ENCODE results near the gene ITIH3. TPM values are rescaled to one million over a fixed set of nuclear protein-coding genes. Genes with fewer than 3 reads are reported as not detected.

ITIH3 gene
- total RNA-seq, 1 experiment from 2014 or later, result not detected

DNA sequence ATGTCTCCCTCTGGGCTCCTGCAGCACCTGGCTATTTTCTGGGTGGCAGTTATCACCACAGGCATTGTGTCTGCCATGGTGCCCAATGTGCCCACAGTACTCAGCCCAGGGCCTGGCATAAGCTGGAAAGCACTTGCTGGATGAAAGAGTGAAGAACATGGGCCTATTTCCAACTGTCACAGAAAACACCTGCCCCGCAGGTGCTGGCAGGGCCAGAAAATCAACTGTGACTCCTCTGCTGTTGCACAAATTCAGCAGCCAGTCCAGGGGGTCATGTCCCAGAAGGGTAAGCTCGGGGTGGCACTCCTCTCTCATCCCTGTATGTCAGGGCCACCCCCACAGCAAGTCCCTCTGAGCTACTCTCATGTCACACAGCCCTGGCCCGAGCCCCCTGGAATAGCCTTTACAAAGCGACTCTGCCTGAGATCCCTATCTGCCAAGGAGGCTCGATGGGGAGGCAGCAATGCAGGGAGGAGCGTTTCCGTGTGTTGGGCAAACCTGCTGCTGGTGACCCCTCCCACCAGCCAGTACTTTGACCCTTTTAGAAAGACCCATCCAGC lies 16.9 kb downstream of the ITIH3 start:
- Histone ChIP-seq H2BK20ac (ENCODE audit: low read depth, low read length, poor library complexity, severe bottlenecking) (no peak overlapping the region), H3K4me1 (ENCODE audit: insufficient read depth, low read length) (no peaks in the 10 kb centered on the region), H2BK12ac (ENCODE audit: insufficient read length, low read depth, low read length) (no peak overlapping the region), H3K56ac (ENCODE audit: insufficient read length, low read depth, low read length) (no peak overlapping the region), H4K5ac (ENCODE audit: insufficient read length, low read depth, low read length) (no peak overlapping the region), H3K9ac (ENCODE audit: extremely low read depth, insufficient read length, low read length) (no peak overlapping the region), H3K23ac (ENCODE audit: insufficient read length, low read depth, low read length) (no peak overlapping the region), H3K14ac (ENCODE audit: insufficient read depth, low read length) (no peak overlapping the region), H3K18ac (ENCODE audit: insufficient read length, low read depth, low read length) (no peak overlapping the region), H2AFZ (ENCODE audit: low read length) (no peak overlapping the region), H3K4ac (ENCODE audit: low read depth, low read length) (no peak overlapping the region), H3K79me2 (ENCODE audit: insufficient read depth, low read length) (no peaks in the 10 kb centered on the region), H3T11ph (ENCODE audit: low read length) (no peak overlapping the region), H4K91ac (ENCODE audit: insufficient read length, low read depth, low read length) (no peak overlapping the region), H2AK5ac (ENCODE audit: insufficient read length, low read length) (no peak overlapping the region), H3K4me2 (ENCODE audit: insufficient read depth, insufficient read length, low read length) (no peak overlapping the region), H2BK120ac (ENCODE audit: low read depth, low read length, poor library complexity, severe bottlenecking) (no peak overlapping the region), H4K20me1 (ENCODE audit: control insufficient read depth, insufficient read depth, insufficient read length) (no peaks in the 10 kb centered on the region), H3K27ac (ENCODE audit: insufficient read length, low read depth, low read length) (no peak overlapping the region), H3K27me3 (ENCODE audit: insufficient read depth, low read length) (no peaks in the 10 kb centered on the region), H2BK15ac (ENCODE audit: low read depth, low read length) (no peak overlapping the region; the same call in 1 of the 2 replicates), H3K23me2 (ENCODE audit: insufficient read length, low read depth, low read length, poor library complexity, severe bottlenecking) (no peaks in the 10 kb centered on the region), H4K8ac (replicated peaks; ENCODE audit: insufficient read length, low read depth, low read length) (no peak overlapping the region), H3K79me1 (ENCODE audit: insufficient read depth, low read depth, low read length, poor library complexity, severe bottlenecking) (no peaks in the 10 kb centered on the region), H3K9me3 (ENCODE audit: control insufficient read depth, low read depth, low read length) (no peaks in the 10 kb centered on the region), H2BK5ac (ENCODE audit: insufficient read length, low read length) (no peak overlapping the region)
- Mint-ChIP-seq H3K36me3 (ENCODE audit: insufficient read depth in 1 of 3, low read depth in 3 of 3) (no peaks in the 10 kb centered on the region; a peak in 1 of 7 replicates), H3K4me3 (no peak overlapping the region), H3K27ac (peak overlapping the region in 1 of 3 experiments; percentile 74; a peak in 1 of 7 replicates), H3K4me1 (no peaks in the 10 kb centered on the region), H3K27me3 (ENCODE audit: low read depth) (peaks cover 12% of the 10 kb centered on the region), H3K9me3 (no peaks in the 10 kb centered on the region)
- no peak for DNase-seq
- TF ChIP-seq, protein P1, sequence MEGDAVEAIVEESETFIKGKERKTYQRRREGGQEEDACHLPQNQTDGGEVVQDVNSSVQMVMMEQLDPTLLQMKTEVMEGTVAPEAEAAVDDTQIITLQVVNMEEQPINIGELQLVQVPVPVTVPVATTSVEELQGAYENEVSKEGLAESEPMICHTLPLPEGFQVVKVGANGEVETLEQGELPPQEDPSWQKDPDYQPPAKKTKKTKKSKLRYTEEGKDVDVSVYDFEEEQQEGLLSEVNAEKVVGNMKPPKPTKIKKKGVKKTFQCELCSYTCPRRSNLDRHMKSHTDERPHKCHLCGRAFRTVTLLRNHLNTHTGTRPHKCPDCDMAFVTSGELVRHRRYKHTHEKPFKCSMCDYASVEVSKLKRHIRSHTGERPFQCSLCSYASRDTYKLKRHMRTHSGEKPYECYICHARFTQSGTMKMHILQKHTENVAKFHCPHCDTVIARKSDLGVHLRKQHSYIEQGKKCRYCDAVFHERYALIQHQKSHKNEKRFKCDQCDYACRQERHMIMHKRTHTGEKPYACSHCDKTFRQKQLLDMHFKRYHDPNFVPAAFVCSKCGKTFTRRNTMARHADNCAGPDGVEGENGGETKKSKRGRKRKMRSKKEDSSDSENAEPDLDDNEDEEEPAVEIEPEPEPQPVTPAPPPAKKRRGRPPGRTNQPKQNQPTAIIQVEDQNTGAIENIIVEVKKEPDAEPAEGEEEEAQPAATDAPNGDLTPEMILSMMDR (conservative IDR thresholded peaks at IDR 0.05), result no peak
- no CpG with 5 or more reads among the region's 7 CpGs for WGBS (ENCODE audit: extremely low coverage, insufficient read length, low lambda C conversion rate)

All from H9 (cell line).